GM23338 (cell line): ENCODE results near the gene TAGLN2. TPM values are rescaled to one million over a fixed set of nuclear protein-coding genes. Genes with fewer than 3 reads are reported as not detected.

ENCODE experiments used
- ATAC-seq: fragments of 200-7000 bp; cut with Tn5 transposase; 3 replicates; pipeline ENCODE4 v1.9.1; 2020
- DNase-seq: peaks from one replicate; pipeline ENCODE4 v3.0.0-alpha.2; 2015; ENCODE audit warnings: low spot score
- H2AFZ ChIP-seq: fragments of 200-600 bp; sonication (generic); 2 replicates; pipeline ENCODE4 v1.8.0; 2016; ENCODE audit warnings: antibody characterized with exemption, mild to moderate bottlenecking, moderate library complexity
- H3F3A ChIP-seq: fragments of 200-600 bp; sonication (generic); replicated peaks from 2 replicates; pipeline ENCODE4 v1.8.0; 2017; ENCODE audit warnings: antibody characterized with exemption, mixed run types, low read depth
- H3K27ac ChIP-seq: fragments of 200-600 bp; sonication (generic); 2 replicates; pipeline ENCODE4 v1.6.1; 2016; ENCODE audit warnings: low read depth
- H3K27me3 ChIP-seq: fragments of 200-600 bp; sonication (generic); 2 replicates; pipeline ENCODE4 v1.8.0; 2016; ENCODE audit warnings: mild to moderate bottlenecking, mixed run types, moderate library complexity; ENCODE audit not compliant: insufficient read depth
- H3K36me3 ChIP-seq: fragments of 200-600 bp; sonication (generic); 2 replicates; pipeline ENCODE4 v1.8.0; 2016; ENCODE audit warnings: mild to moderate bottlenecking; ENCODE audit not compliant: insufficient read depth
- H3K4me1 ChIP-seq: fragments of 200-600 bp; sonication (generic); 2 replicates; pipeline ENCODE4 v1.8.0; 2016; ENCODE audit warnings: mild to moderate bottlenecking, moderate library complexity; ENCODE audit not compliant: insufficient read depth
- H3K4me2 ChIP-seq: fragments of 200-600 bp; sonication (generic); 2 replicates; pipeline ENCODE4 v1.7.1; 2017; ENCODE audit warnings: mixed run types
- H3K4me3 ChIP-seq: fragments of 200-600 bp; sonication (generic); 2 replicates; pipeline ENCODE4 v1.6.1; 2016; ENCODE audit warnings: mixed run types
- H3K79me2 ChIP-seq: fragments of 200-600 bp; sonication (generic); replicated peaks from 2 replicates; pipeline ENCODE4 v1.8.0; 2017; ENCODE audit warnings: mild to moderate bottlenecking; ENCODE audit not compliant: insufficient read depth
- H3K9me2 ChIP-seq: fragments of 200-600 bp; sonication (generic); 2 replicates; pipeline ENCODE4 v1.8.0; 2017; ENCODE audit not compliant: insufficient read depth
- H4K20me1 ChIP-seq: fragments of 200-600 bp; sonication (generic); replicated peaks from 2 replicates; pipeline ENCODE4 v1.8.0; 2017; ENCODE audit warnings: mild to moderate bottlenecking; ENCODE audit not compliant: insufficient read depth
- H3K27ac Mint-ChIP-seq: 2 replicates; pipeline ENCODE4 v1.8.0; 2020; ENCODE audit warnings: inconsistent platforms, mild to moderate bottlenecking, moderate library complexity, mixed read lengths
- H3K27me3 Mint-ChIP-seq: 3 replicates; pipeline ENCODE4 v1.8.0; 2022; ENCODE audit warnings: low read depth, mild to moderate bottlenecking, moderate library complexity, mixed read lengths, inconsistent platforms; ENCODE audit not compliant: insufficient read depth, poor library complexity
- H3K36me3 Mint-ChIP-seq: 3 replicates; pipeline ENCODE4 v1.8.0; 2021; ENCODE audit warnings: low read depth, mild to moderate bottlenecking, inconsistent platforms, moderate library complexity, mixed read lengths
- H3K4me1 Mint-ChIP-seq: 3 replicates; pipeline ENCODE4 v1.8.0; 2020; ENCODE audit warnings: mild to moderate bottlenecking, inconsistent platforms, mixed read lengths
- H3K4me3 Mint-ChIP-seq: 3 replicates; pipeline ENCODE4 v1.8.0; 2021; ENCODE audit warnings: moderate library complexity, mild to moderate bottlenecking, inconsistent platforms, mixed read lengths
- H3K9me3 Mint-ChIP-seq: 3 replicates; pipeline ENCODE4 v1.8.0; 2020; ENCODE audit warnings: moderate library complexity, mild to moderate bottlenecking, inconsistent platforms, mixed read lengths
- CTCF ChIP-seq, 2 experiments: fragments of 200-600 bp in 1 of 2; sonication (generic) in 1 of 2; conservative IDR thresholded peaks; 2 replicates each; pipeline versions ENCODE4 v1.5.1 to v1.6.1; 2016 to 2017; ENCODE audit warnings: antibody characterized with exemption in 2 of 2, low read depth in 2 of 2, mild to moderate bottlenecking in 2 of 2, moderate library complexity in 1 of 2
- ETS1 ChIP-seq: IDR thresholded peaks from 2 replicates; pipeline ENCODE4 v1.6.1; 2016; ENCODE audit warnings: antibody characterized with exemption
- EZH2 ChIP-seq: fragments of 200-600 bp; sonication (generic); IDR thresholded peaks from one replicate; pipeline ENCODE4 v1.8.0; 2017; ENCODE audit warnings: antibody characterized with exemption, mild to moderate bottlenecking, low read depth; ENCODE audit not compliant: unreplicated experiment
- EZH2phosphoT487 ChIP-seq: fragments of 200-600 bp; sonication (generic); IDR thresholded peaks from one replicate; pipeline ENCODE4 v1.8.1; 2018; ENCODE audit warnings: antibody characterized with exemption; ENCODE audit not compliant: unreplicated experiment
- JUNB ChIP-seq: IDR thresholded peaks from one replicate; pipeline ENCODE4 v1.6.1; 2016; ENCODE audit warnings: antibody characterized with exemption; ENCODE audit not compliant: unreplicated experiment
- NANOG ChIP-seq: IDR thresholded peaks from 2 replicates; pipeline ENCODE4 v1.6.1; 2016; ENCODE audit warnings: antibody characterized with exemption, borderline replicate concordance
- POLR2AphosphoS5 ChIP-seq: IDR thresholded peaks from 2 replicates; pipeline ENCODE4 v1.6.1; 2016; ENCODE audit warnings: antibody characterized with exemption, low read depth
- REST ChIP-seq: IDR thresholded peaks from one replicate; pipeline ENCODE4 v1.6.1; 2018; ENCODE audit warnings: antibody characterized with exemption; ENCODE audit not compliant: unreplicated experiment
- STAT1 ChIP-seq: IDR thresholded peaks from one replicate; pipeline ENCODE4 v1.6.1; 2016; ENCODE audit warnings: antibody characterized with exemption; ENCODE audit not compliant: unreplicated experiment
- ZNF114 ChIP-seq: fragments of 250-450 bp; sonication (Bioruptor Pico); IDR thresholded peaks from 2 replicates; pipeline ENCODE4 v1.5.0; 2020; ENCODE audit warnings: mild to moderate bottlenecking, moderate library complexity
- ZNF331 ChIP-seq: fragments of 250-450 bp; sonication (Bioruptor Pico); IDR thresholded peaks from 2 replicates; pipeline ENCODE4 v1.5.0; 2020; ENCODE audit warnings: low read depth, mild to moderate bottlenecking, moderate library complexity
- ZNF462 ChIP-seq: fragments of 250-450 bp; sonication (Bioruptor Pico); IDR thresholded peaks from 2 replicates; pipeline ENCODE4 v1.5.0; 2020; ENCODE audit warnings: mild to moderate bottlenecking, moderate library complexity
- polyA plus RNA-seq: library from polyadenylated mRNA; unstranded; fragments of >200 nt; fragmentation: Nextera tagmentation; extraction: Ambion mirVana; gene quantifications from 2 replicates; pipeline ENCODE4 v1.2.1, GENCODE V29; 2016
- total RNA-seq: library from RNA; depleted of rRNA; stranded (reverse); fragments of >200 nt; shearing (Covaris generic); gene quantifications from 2 replicates; pipeline ENCODE4 v1.2.3, GENCODE V29; 2014

Gene TAGLN2
- total and polyA plus RNA-seq, 2 experiments from 2014 or later = 58.2 to 60.1 TPM

- TF ChIP-seq ZNF331 (CRISPR knock-in tag) (no peak), ETS1 (no peak), STAT1 (no peak), CTCF (conservative IDR thresholded peaks at IDR 0.05; ENCODE audit: low read depth in 2 of 2) (no peak), JUNB (no peak), EZH2phosphoT487 (no peak), POLR2AphosphoS5 (no peak), ZNF114 (CRISPR knock-in tag) (no peak)
Measured at GRCh38 chr1:159920202-159920601, 5.1 kb downstream of the TAGLN2 start (continued).

- DNase-seq (no peak), ATAC-seq (no peak)
- Histone ChIP-seq H3K27ac (no peak overlapping the region), H3K27me3 (peaks cover 9% of the 10 kb centered on the region), H4K20me1 (no peaks in the 10 kb centered on the region), H3K36me3 (no peaks in the 10 kb centered on the region), H3K4me1 (peaks cover 28% of the 10 kb centered on the region), H2AFZ (no peak overlapping the region), H3K4me3 (no peak overlapping the region), H3K9me2 (no peaks in the 10 kb centered on the region), H3K79me2 (no peaks in the 10 kb centered on the region; the same call in 1 of the 2 replicates), H3K4me2 (no peak overlapping the region), H3F3A (no peaks in the 10 kb centered on the region)
- Mint-ChIP-seq H3K27ac (no peak overlapping the region), H3K9me3 (no peaks in the 10 kb centered on the region), H3K27me3 (peaks cover 20% of the 10 kb centered on the region), H3K4me1 (peaks cover 48% of the 10 kb centered on the region), H3K4me3 (no peak overlapping the region), H3K36me3 (peaks cover 11% of the 10 kb centered on the region)
- no peak for TF ChIP-seq REST
- no peak for TF ChIP-seq NANOG
- no peak for TF ChIP-seq JUNB
- no peak for TF ChIP-seq ZNF462
- TF ChIP-seq EZH2 = no peak
Measured at GRCh38 chr1:159919236-159919865, 6.0 kb downstream of the TAGLN2 start.
